Measurements from ENCODE around the gene CETN3. TPM values are rescaled to one million over a fixed set of nuclear protein-coding genes. Genes with fewer than 3 reads are reported as not detected.

Gene CETN3
- total RNA-seq = 39.0 TPM

GRCh38 chr5:90409318-90410177 lies at the start of gene CETN3:
CETN3 (minus strand) TSS chr5:90409756; CDS start chr5:90409661, 95 bp downstream.

Other genes starting within 250 kb of the CETN3 start
- gene MBLAC2, start 65.0 kb upstream of the CETN3 start, total RNA-seq = 13.1 TPM
- gene POLR3G, start 65.1 kb upstream of the CETN3 start, total RNA-seq = 2.7 TPM
- gene LYSMD3, start 119.8 kb upstream of the CETN3 start, total RNA-seq = 33.8 TPM
- gene ADGRV1, start 149.0 kb upstream of the CETN3 start, total RNA-seq = 287 TPM